A673 (cell line): ENCODE measurements around the gene ZBTB33.

Experiments used
- CTCF ChIP-seq: fragments of 300-800, 200-600 bp; sonication (generic); conservative IDR thresholded peaks from 2 replicates; pipeline ENCODE4 v1.5.1; 2017; ENCODE audit warnings: low read depth, mild to moderate bottlenecking, antibody characterized with exemption, low read length, moderate library complexity, mixed read lengths
- EZH2 ChIP-seq: fragments of 200-600 bp; sonication (generic); IDR thresholded peaks from 2 replicates; pipeline ENCODE4 v1.6.1; 2017; ENCODE audit warnings: borderline replicate concordance, low read depth, mild to moderate bottlenecking, mixed read lengths, antibody characterized with exemption, low read length; ENCODE audit not compliant: poor library complexity, severe bottlenecking

- TF ChIP-seq CTCF (no peak), EZH2 (no peak)
These were observed 32.1 kb downstream of the ZBTB33 start for GRCh38 chrX:120282697-120283096.
